HEK293T (cell line): ENCODE data around the gene STAT5A.

Experiments
- FOXA1 ChIP-seq: fragments of 450-650 bp; IDR thresholded peaks from 2 replicates; pipeline ENCODE4 v1.6.1; 2016; ENCODE audit warnings: mild to moderate bottlenecking
- FOXM1 ChIP-seq: fragments of 450-650 bp; IDR thresholded peaks from 2 replicates; pipeline ENCODE4 v1.6.1; 2017; ENCODE audit warnings: mild to moderate bottlenecking, borderline replicate concordance
- HDGF ChIP-seq: fragments of 450-650 bp; IDR thresholded peaks from 2 replicates; pipeline ENCODE4 v1.6.1; 2017; ENCODE audit warnings: antibody characterized with exemption, borderline replicate concordance
- TARDBP ChIP-seq: fragments of 450-650 bp; IDR thresholded peaks from 2 replicates; pipeline ENCODE4 v1.6.1; 2016

- TF ChIP-seq FOXM1 (no peak), TARDBP (no peak), HDGF (no peak), FOXA1 (no peak)
Measured at GRCh38 chr17:42325026-42325425, 36.7 kb downstream of the STAT5A start.
